Germinal center (tissue), 1 donor: ENCODE measurements around the gene INVS.
"Not testable (repeated sequence)": the region's sequence is repeated elsewhere in the genome, so short reads cannot be mapped to it uniquely, and the experiment has no call there.

Experiments used
- DNase-seq: peaks from one replicate; pipeline ENCODE4 v3.0.0; 2012; ENCODE audit warnings: mixed read lengths, low spot score

The INVS gene

GRCh38 chr9:100338736-100339135 lies 239.7 kb downstream of the INVS start:
- not testable (repeated sequence) for DNase-seq

DNA sequence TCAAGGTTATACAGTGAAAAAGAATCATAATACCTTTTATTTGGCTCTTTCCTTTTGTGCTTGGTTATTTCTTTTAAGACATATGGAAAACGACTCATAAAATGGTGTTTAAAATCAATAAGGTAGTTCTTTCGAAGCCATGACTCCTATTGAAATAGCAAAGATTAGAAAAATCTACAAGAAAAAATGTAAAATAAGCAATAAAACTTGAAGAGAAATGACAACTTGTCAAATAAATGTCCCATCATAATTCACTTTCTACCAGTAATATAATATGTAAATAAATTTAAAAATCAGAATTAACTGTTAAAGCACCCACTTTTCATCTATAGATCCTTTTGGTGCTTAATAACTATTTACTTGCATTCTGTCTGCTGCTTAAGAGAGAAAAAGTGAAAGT lies 241.2 kb downstream of the INVS start:
- no peak for DNase-seq

DNA sequence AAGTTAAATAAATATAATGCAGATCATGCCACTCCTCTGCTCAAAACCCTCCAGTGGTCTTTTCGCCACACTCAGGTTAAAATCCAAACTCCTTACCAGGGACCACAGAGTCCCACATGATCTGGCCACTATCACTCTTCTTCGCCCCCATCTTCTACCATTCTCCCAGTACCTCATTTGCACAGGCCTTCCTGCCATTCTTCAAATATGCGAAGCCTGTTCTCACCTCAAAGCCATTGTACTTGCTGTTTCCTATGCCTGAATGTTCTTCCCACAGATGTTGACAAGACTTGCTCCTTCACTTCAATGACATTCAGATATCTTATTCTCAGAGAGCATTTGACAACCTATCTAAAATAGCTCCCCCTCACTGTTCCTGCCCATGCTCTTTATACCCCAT lies 242.8 kb downstream of the INVS start:
- no peak for DNase-seq

GRCh38 chr9:100346836-100347235 lies 247.8 kb downstream of the INVS start:
- DNase-seq, result no peak

DNA sequence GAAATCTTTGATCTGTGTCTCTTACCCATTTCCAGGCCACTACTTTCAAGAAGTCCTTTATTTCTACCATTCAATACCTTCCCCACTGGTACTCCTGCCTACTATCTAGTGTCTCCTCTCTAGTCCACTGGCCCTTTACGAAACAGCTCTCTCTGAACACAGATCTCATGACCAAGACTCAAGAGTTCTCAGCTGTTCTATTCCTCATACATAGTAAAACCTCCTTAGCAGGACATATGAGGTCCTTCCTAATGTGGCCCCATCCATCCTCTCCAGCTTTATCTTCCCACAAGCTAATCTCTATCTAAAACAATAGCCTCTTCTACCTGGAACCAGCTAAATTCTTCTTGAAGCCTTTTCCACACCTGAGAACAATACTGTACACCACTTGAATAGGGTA lies 251.1 kb downstream of the INVS start:
- no peak for DNase-seq
